ENCODE measurements around the gene MBIP. TPM values are rescaled to one million over a fixed set of nuclear protein-coding genes. Genes with fewer than 3 reads are reported as not detected.
A peak's percentile ranks its signal among the peaks of the same experiment; 100 is the strongest.

Gene MBIP, protein sequence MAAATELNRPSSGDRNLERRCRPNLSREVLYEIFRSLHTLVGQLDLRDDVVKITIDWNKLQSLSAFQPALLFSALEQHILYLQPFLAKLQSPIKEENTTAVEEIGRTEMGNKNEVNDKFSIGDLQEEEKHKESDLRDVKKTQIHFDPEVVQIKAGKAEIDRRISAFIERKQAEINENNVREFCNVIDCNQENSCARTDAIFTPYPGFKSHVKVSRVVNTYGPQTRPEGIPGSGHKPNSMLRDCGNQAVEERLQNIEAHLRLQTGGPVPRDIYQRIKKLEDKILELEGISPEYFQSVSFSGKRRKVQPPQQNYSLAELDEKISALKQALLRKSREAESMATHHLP
- 23.0 TPM for total RNA-seq (ENCODE audit: unreplicated experiment)
- long read RNA-seq, transcript MBIP-203 (9 exons, 1,648 nt) = major isoform, 10 of 14 reads
- long read RNA-seq, partial matches to known transcripts = 0 of 14 reads
- long read RNA-seq, other reads (novel, unspliced or antisense) = 2 of 14 reads

DNA sequence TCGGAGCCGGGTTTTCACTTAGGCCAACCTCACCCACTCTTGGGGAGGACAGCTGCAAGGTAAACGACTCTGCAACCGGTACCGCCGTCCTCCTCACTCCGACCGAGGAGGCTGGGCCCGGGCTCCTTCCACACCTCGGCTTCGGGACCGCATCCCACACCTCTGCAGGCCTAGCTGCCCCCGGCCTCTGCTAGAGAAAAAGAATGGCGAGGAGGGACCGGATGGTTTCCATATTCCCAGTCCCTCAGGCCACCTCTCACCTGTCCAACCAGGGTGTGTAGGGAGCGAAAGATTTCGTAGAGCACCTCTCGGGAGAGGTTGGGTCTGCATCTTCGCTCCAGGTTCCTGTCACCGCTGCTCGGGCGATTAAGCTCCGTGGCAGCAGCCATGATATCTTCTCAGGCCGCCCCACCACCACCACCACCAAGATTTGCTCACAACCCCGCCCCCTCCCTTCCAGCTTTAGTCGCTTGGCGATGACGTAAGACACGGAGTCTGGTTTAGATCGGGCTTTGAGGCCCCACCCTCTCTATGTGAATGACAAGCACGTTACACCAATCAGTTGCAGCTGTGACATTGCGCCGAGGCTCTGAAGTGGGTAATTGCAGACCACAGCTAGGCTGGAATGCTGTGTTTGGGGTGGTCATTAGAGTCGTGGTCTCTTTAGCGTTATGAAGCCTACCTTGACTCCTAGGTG lies at the start of gene MBIP:
Gene MBIP, minus strand, starts transcription at position 438 of the 697 bp plus-strand sequence. Its CDS starts 49 bp downstream, at position 389.
- Mint-ChIP-seq H3K9me3 (ENCODE audit: unreplicated experiment) (no peaks in the 10 kb centered on the region), H3K4me1 (ENCODE audit: unreplicated experiment) (peaks cover 16% of the 10 kb centered on the region), H3K4me3 (ENCODE audit: unreplicated experiment) (peak within 1 kb of the TSS; percentile 98), H3K27ac (ENCODE audit: unreplicated experiment) (peak within 1 kb of the TSS; percentile 89), H3K36me3 (ENCODE audit: low read depth, unreplicated experiment) (no peaks in the 10 kb centered on the region), H3K27me3 (ENCODE audit: unreplicated experiment) (no peaks in the 10 kb centered on the region)
- peak; percentile 86 for DNase-seq (ENCODE audit: low spot score)
- TF ChIP-seq, protein P1, sequence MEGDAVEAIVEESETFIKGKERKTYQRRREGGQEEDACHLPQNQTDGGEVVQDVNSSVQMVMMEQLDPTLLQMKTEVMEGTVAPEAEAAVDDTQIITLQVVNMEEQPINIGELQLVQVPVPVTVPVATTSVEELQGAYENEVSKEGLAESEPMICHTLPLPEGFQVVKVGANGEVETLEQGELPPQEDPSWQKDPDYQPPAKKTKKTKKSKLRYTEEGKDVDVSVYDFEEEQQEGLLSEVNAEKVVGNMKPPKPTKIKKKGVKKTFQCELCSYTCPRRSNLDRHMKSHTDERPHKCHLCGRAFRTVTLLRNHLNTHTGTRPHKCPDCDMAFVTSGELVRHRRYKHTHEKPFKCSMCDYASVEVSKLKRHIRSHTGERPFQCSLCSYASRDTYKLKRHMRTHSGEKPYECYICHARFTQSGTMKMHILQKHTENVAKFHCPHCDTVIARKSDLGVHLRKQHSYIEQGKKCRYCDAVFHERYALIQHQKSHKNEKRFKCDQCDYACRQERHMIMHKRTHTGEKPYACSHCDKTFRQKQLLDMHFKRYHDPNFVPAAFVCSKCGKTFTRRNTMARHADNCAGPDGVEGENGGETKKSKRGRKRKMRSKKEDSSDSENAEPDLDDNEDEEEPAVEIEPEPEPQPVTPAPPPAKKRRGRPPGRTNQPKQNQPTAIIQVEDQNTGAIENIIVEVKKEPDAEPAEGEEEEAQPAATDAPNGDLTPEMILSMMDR (IDR thresholded peaks at IDR 0.05; ENCODE audit: unreplicated experiment) = no peak

DNA sequence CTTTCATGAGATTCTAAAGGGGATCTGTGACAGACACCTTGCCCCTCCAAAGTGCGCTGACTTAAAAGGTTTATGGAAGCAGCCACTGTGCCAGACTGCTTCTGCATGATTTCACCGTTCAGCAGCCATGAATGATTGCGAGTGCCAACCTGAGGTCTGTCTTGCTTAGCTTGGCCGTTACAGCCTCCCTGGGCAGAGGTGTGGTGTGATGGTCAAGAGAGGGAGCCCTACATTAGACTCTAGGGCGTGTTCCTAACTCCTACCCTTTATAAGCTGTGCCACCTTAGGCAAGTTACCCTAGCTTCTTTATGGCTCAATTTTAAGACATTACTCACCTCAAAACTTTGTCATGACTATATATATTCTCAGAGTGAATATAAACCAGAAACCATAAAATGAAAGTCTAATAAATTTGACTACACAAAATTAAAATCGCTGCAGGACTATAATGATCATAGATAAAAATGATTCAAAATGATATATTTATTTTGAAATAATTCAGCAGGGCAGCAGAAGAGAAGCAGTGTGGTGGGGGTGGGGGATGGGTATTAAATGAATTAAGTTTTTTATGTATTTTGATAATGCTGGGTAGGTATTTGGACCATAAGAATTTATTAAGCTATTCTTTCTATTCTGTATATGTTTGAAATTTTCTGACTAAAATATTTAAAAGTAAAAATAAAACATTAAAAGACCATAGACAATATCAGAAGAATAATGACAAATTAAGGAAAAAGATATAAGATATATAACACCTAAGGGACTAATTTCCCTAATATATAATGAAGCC lies 47.7 kb upstream of the MBIP start:
- Mint-ChIP-seq H3K4me3 (ENCODE audit: unreplicated experiment) (no peak overlapping the region), H3K27me3 (ENCODE audit: unreplicated experiment) (peaks cover 1% of the 10 kb centered on the region), H3K9me3 (ENCODE audit: unreplicated experiment) (no peaks in the 10 kb centered on the region), H3K4me1 (ENCODE audit: unreplicated experiment) (no peaks in the 10 kb centered on the region), H3K36me3 (ENCODE audit: low read depth, unreplicated experiment) (no peaks in the 10 kb centered on the region), H3K27ac (ENCODE audit: unreplicated experiment) (no peak overlapping the region)
- no peak for DNase-seq (ENCODE audit: low spot score)
- TF ChIP-seq, protein P1 (IDR thresholded peaks at IDR 0.05; ENCODE audit: unreplicated experiment) = no peak

DNA sequence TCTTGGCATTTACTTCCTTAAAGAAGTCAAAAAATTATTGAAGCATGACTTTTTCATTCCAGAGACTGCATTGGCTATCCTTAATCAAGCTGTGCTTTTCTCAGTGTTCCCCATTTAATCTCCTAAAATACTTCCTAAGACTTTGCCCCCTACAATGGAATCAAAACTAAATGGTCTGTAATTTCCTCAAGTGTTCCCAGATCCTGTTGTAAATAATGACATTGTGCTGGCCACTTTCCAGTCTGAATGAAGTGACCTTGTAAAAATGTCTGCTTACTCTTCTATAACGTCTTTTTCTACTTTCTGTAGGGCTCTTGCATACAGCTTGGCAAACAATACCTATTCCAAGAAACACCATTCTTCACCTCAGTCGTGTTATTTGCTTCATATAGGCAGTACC lies 45.3 kb upstream of the MBIP start:
- Mint-ChIP-seq H3K9me3 (ENCODE audit: unreplicated experiment) (no peaks in the 10 kb centered on the region), H3K4me1 (ENCODE audit: unreplicated experiment) (no peaks in the 10 kb centered on the region), H3K27ac (ENCODE audit: unreplicated experiment) (no peak overlapping the region), H3K36me3 (ENCODE audit: low read depth, unreplicated experiment) (no peaks in the 10 kb centered on the region), H3K4me3 (ENCODE audit: unreplicated experiment) (no peak overlapping the region), H3K27me3 (ENCODE audit: unreplicated experiment) (no peaks in the 10 kb centered on the region)
- TF ChIP-seq, protein P1 (IDR thresholded peaks at IDR 0.05; ENCODE audit: unreplicated experiment) = no peak
- no peak for DNase-seq (ENCODE audit: low spot score)

DNA sequence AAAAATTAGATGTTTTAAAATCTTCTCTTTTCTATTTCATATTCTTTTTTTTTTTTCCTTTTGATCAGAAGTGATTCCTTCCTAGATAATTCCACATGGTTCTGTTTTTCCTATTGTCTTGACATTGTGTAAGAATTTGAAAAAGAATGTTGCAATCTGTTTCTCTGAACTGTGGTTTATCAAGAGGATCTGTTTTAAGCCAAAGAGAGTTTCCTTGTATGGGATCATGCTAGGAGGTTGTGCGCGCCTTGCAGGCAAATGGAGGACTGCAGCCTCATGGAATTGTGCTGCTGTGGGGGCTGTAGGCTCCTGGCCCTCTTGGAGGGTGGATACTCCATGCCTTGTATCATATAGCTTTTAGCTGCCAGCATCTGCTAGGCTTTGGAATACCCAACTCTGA lies 43.3 kb upstream of the MBIP start:
- Mint-ChIP-seq H3K36me3 (ENCODE audit: low read depth, unreplicated experiment) (no peaks in the 10 kb centered on the region), H3K4me1 (ENCODE audit: unreplicated experiment) (no peaks in the 10 kb centered on the region), H3K4me3 (ENCODE audit: unreplicated experiment) (no peak overlapping the region), H3K27me3 (ENCODE audit: unreplicated experiment) (no peaks in the 10 kb centered on the region), H3K9me3 (ENCODE audit: unreplicated experiment) (no peaks in the 10 kb centered on the region), H3K27ac (ENCODE audit: unreplicated experiment) (no peak overlapping the region)
- TF ChIP-seq, protein P1 (IDR thresholded peaks at IDR 0.05; ENCODE audit: unreplicated experiment) = no peak
- no peak for DNase-seq (ENCODE audit: low spot score)
